WERI-Rb-1 (cell line): ENCODE data around the gene ZNF229.
"Not testable (repeated sequence)": the region's sequence is repeated elsewhere in the genome, so short reads cannot be mapped to it uniquely, and the experiment has no call there.

ENCODE experiments used
- DNase-seq: peaks from one replicate; pipeline ENCODE4 v3.0.0-alpha.2; 2020
- H3K27ac ChIP-seq: fragments of 250-450 bp; sonication (Bioruptor Pico); 2 replicates; pipeline ENCODE4 v1.5.1; 2020; ENCODE audit warnings: mild to moderate bottlenecking, moderate library complexity
- H3K27me3 ChIP-seq: fragments of 250-450 bp; sonication (Bioruptor Pico); 2 replicates; pipeline ENCODE4 v1.5.1; 2021; ENCODE audit warnings: mild to moderate bottlenecking, low read depth, moderate library complexity; ENCODE audit not compliant: insufficient read depth, severe bottlenecking
- H3K36me3 ChIP-seq: fragments of 250-450 bp; sonication (Bioruptor Pico); 2 replicates; pipeline ENCODE4 v1.5.1; 2020; ENCODE audit warnings: mild to moderate bottlenecking, moderate library complexity
- H3K4me3 ChIP-seq: 2 replicates; pipeline ENCODE4 v1.5.1; 2011; ENCODE audit warnings: low read depth, mild to moderate bottlenecking, control low read depth, low read length
- H3K9me3 ChIP-seq: fragments of 250-450 bp; sonication (Bioruptor Pico); 2 replicates; pipeline ENCODE4 v1.5.1; 2021; ENCODE audit warnings: mild to moderate bottlenecking, moderate library complexity; ENCODE audit not compliant: severe bottlenecking
- CTCF ChIP-seq: IDR thresholded peaks from 2 replicates; pipeline ENCODE4 v1.5.1; 2011; ENCODE audit warnings: low read depth, mild to moderate bottlenecking, control low read depth, inconsistent platforms, low read length

The ZNF229 gene

GRCh38 chr19:44401139-44402115, 46.8 kb downstream of the ZNF229 start, which contains the start of gene ZNF285:
TSS of gene ZNF285 (minus strand) at chr19:44401608. CDS start at chr19:44397213, 4,395 bp downstream.
- DNase-seq, result peak; percentile 96
- no peaks in the 10 kb centered on the region for H3K36me3 ChIP-seq
- H3K9me3 ChIP-seq, result peaks cover 11% of the 10 kb centered on the region
- no peaks in the 10 kb centered on the region for H3K27me3 ChIP-seq
- TF ChIP-seq CTCF, result no peak
- peak within 1 kb of the TSS; percentile 2; the same call in 1 of the 2 replicates for H3K27ac ChIP-seq
- peak within 1 kb of the TSS; percentile 88 for H3K4me3 ChIP-seq

DNA sequence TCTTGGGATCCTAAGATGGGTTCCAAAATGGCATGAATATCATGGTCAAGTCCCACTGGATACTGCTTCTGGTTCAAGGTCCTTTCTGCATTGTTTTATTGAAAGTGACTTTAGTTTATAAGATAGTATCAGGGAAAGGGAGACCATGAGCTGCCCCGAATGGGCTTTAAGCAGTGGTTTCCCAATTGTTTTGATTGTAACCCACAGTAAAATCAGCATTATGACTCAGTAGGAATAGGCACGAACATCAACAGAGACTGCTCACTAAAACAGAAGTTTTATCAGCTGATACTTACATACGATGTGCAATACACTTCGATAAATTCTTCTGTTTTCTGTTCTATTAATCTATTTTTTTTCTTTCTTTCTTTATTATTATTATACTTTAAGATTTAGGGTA, 59.0 kb downstream of the ZNF229 start:
- H3K4me3 ChIP-seq, H3K9me3 ChIP-seq, H3K27me3 ChIP-seq, H3K27ac ChIP-seq, DNase-seq: not testable (repeated sequence)
- H3K36me3 ChIP-seq, result peaks cover 11% of the 10 kb centered on the region
